CD4-positive, CD25-positive, alpha-beta regulatory T cell (primary cell): ENCODE results near the gene CIT. TPM values are rescaled to one million over a fixed set of nuclear protein-coding genes. Genes with fewer than 3 reads are reported as not detected.

ENCODE experiments used
- ATAC-seq, 2 donors: fragments of 150-1000 bp; cut with Tn5 transposase; one replicate each; pipeline ENCODE4 v1.10.0; 2021; ENCODE audit warnings: low read depth in 2 of 2, moderate number of reproducible peaks in 2 of 2, moderate library complexity in 1 of 2
- DNase-seq, 3 donors: peaks; one replicate each; pipeline versions ENCODE4 v3.0.0 to v3.0.0-alpha.2; 2012 to 2022; ENCODE audit warnings: mixed read lengths in 1 of 3
- H3K27ac ChIP-seq: one replicate; pipeline ENCODE4 v1.7.0; 2013; ENCODE audit warnings: mild to moderate bottlenecking, low read length; ENCODE audit not compliant: insufficient read depth, poor library complexity, severe bottlenecking
- H3K27me3 ChIP-seq: one replicate; pipeline ENCODE4 v1.7.0; 2013; ENCODE audit warnings: low read length; ENCODE audit not compliant: control insufficient read depth, insufficient read depth
- H3K36me3 ChIP-seq: one replicate; pipeline ENCODE4 v1.7.0; 2013; ENCODE audit warnings: mild to moderate bottlenecking, low read length, moderate library complexity; ENCODE audit not compliant: control insufficient read depth, insufficient read depth
- H3K4me1 ChIP-seq: 2 replicates; pipeline ENCODE4 v1.7.0; 2013; ENCODE audit warnings: mild to moderate bottlenecking, low read length; ENCODE audit not compliant: insufficient read depth, control insufficient read depth, poor library complexity, severe bottlenecking
- H3K4me3 ChIP-seq: one replicate; pipeline ENCODE4 v1.7.0; 2013; ENCODE audit warnings: low read depth, mild to moderate bottlenecking, low read length, moderate library complexity
- H3K9me3 ChIP-seq, 2 experiments: 1 replicate in 1 of 2; 2 replicates in 1 of 2; pipeline ENCODE4 v1.7.0; 2013; ENCODE audit warnings: low read length in 2 of 2, mild to moderate bottlenecking in 1 of 2, moderate library complexity in 1 of 2; ENCODE audit not compliant: control insufficient read depth in 2 of 2
- H3K27ac Mint-ChIP-seq, 3 donors: one replicate each; pipeline ENCODE4 v1.8.0; 2020 to 2022; ENCODE audit warnings: mild to moderate bottlenecking in 3 of 3, mixed read lengths in 3 of 3, moderate library complexity in 2 of 3
- H3K27me3 Mint-ChIP-seq: one replicate; pipeline ENCODE4 v1.8.0; 2022; ENCODE audit warnings: mild to moderate bottlenecking, mixed read lengths
- H3K36me3 Mint-ChIP-seq: one replicate; pipeline ENCODE4 v1.8.0; 2020; ENCODE audit warnings: mixed read lengths
- H3K4me1 Mint-ChIP-seq, 4 donors: one replicate each; pipeline ENCODE4 v1.8.0; 2020 to 2022; ENCODE audit warnings: mixed read lengths in 4 of 4, mild to moderate bottlenecking in 1 of 4
- H3K4me3 Mint-ChIP-seq, 4 donors: one replicate each; pipeline ENCODE4 v1.8.0; 2020 to 2022; ENCODE audit warnings: mild to moderate bottlenecking in 4 of 4, mixed read lengths in 4 of 4, moderate library complexity in 3 of 4
- H3K9me3 Mint-ChIP-seq, 7 donors: one replicate each; pipeline ENCODE4 v1.8.0; 2020 to 2022; ENCODE audit warnings: mixed read lengths in 7 of 7, mild to moderate bottlenecking in 3 of 7, moderate library complexity in 2 of 7
- polyA plus RNA-seq, 4 donors: library from polyadenylated mRNA; unstranded; fragments of 300-500 nt; fragmentation: Illumina TruSeq; gene quantifications; one replicate each; pipeline ENCODE4 v1.2.3, GENCODE V29; 2021
- total RNA-seq: library from RNA; stranded (reverse); gene quantifications from one replicate; pipeline ENCODE4 v1.2.3, GENCODE V29; 2022

CIT gene
- total and polyA plus RNA-seq, 5 donors from 2014 or later: 0.32 to 6.3 (median 1.0) TPM

GRCh38 chr12:119652665-119653064, 224.5 kb downstream of the CIT start:
- no peaks in the 10 kb centered on the region for H3K36me3 Mint-ChIP-seq
- Histone ChIP-seq H3K9me3 (peaks cover 11 to 14% of the 10 kb centered on the region in 2 experiments), H3K27me3 (no peaks in the 10 kb centered on the region), H3K4me1 (no peaks in the 10 kb centered on the region), H3K27ac (no peak overlapping the region), H3K4me3 (no peak overlapping the region), H3K36me3 (no peaks in the 10 kb centered on the region)
- DNase-seq (no peak), ATAC-seq (no peak)
- H3K4me1 Mint-ChIP-seq: no peaks in the 10 kb centered on the region
- no peak overlapping the region for H3K27ac Mint-ChIP-seq
- H3K4me3 Mint-ChIP-seq: no peak overlapping the region
- H3K9me3 Mint-ChIP-seq: peaks cover 0 to 17% (median 3%) of the 10 kb centered on the region in 7 donors
- H3K27me3 Mint-ChIP-seq: peaks cover 18% of the 10 kb centered on the region

- H3K4me1 ChIP-seq: no peaks in the 10 kb centered on the region
- DNase-seq: peak in 1 of 3 donors; percentile 11
- Mint-ChIP-seq H3K4me1 (no peaks in the 10 kb centered on the region), H3K9me3 (peaks cover 0 to 20% (median 2%) of the 10 kb centered on the region in 7 donors), H3K36me3 (no peaks in the 10 kb centered on the region), H3K27me3 (peaks cover 21% of the 10 kb centered on the region), H3K4me3 (no peak overlapping the region), H3K27ac (no peak overlapping the region)
- H3K27ac ChIP-seq: no peak overlapping the region
- no peak for ATAC-seq
- H3K4me3 ChIP-seq: no peak overlapping the region
- H3K9me3 ChIP-seq: peaks cover 11 to 14% of the 10 kb centered on the region in 2 experiments
- peaks cover 2% of the 10 kb centered on the region for H3K27me3 ChIP-seq
- no peaks in the 10 kb centered on the region for H3K36me3 ChIP-seq
Measured at GRCh38 chr12:119649202-119649808, 227.8 kb downstream of the CIT start.

- H3K27me3 Mint-ChIP-seq: peaks cover 31% of the 10 kb centered on the region
Measured at GRCh38 chr12:119645535-119646059, 231.5 kb downstream of the CIT start.

GRCh38 chr12:119644930-119645329, 232.2 kb downstream of the CIT start:
- H3K36me3 ChIP-seq: no peaks in the 10 kb centered on the region
- no peaks in the 10 kb centered on the region for H3K4me1 ChIP-seq
- no peak overlapping the region for H3K27ac ChIP-seq
- no peak overlapping the region for H3K27ac Mint-ChIP-seq
- no peaks in the 10 kb centered on the region for H3K4me1 Mint-ChIP-seq
- H3K36me3 Mint-ChIP-seq: no peaks in the 10 kb centered on the region
- H3K9me3 ChIP-seq: no peaks in the 10 kb centered on the region
- peaks cover 3% of the 10 kb centered on the region for H3K27me3 ChIP-seq
- H3K4me3 Mint-ChIP-seq: no peak overlapping the region
- peaks cover 33% of the 10 kb centered on the region for H3K27me3 Mint-ChIP-seq
- peaks cover 0 to 3% (median 0%) of the 10 kb centered on the region in 7 donors for H3K9me3 Mint-ChIP-seq
- DNase-seq (no peak), ATAC-seq (no peak)
- no peak overlapping the region for H3K4me3 ChIP-seq

More at GRCh38 chr12:119645535-119646059, 231.5 kb downstream of the CIT start:
- Mint-ChIP-seq H3K9me3 (peaks cover 0 to 3% (median 0%) of the 10 kb centered on the region in 7 donors), H3K36me3 (no peaks in the 10 kb centered on the region), H3K27ac (no peak overlapping the region), H3K4me3 (no peak overlapping the region), H3K4me1 (no peaks in the 10 kb centered on the region)
- Histone ChIP-seq H3K36me3 (no peaks in the 10 kb centered on the region), H3K4me1 (no peaks in the 10 kb centered on the region), H3K4me3 (no peak overlapping the region), H3K27me3 (peaks cover 3% of the 10 kb centered on the region), H3K27ac (no peak overlapping the region), H3K9me3 (no peaks in the 10 kb centered on the region)
- DNase-seq (no peak), ATAC-seq (no peak)

GRCh38 chr12:119642986-119643385, 234.1 kb downstream of the CIT start:
- H3K27ac ChIP-seq: no peak overlapping the region
- no peaks in the 10 kb centered on the region for H3K4me1 ChIP-seq
- Mint-ChIP-seq H3K9me3 (peaks cover 0 to 3% (median 0%) of the 10 kb centered on the region in 7 donors), H3K4me3 (no peak overlapping the region), H3K27me3 (peaks cover 31% of the 10 kb centered on the region), H3K4me1 (no peaks in the 10 kb centered on the region), H3K27ac (no peak overlapping the region), H3K36me3 (no peaks in the 10 kb centered on the region)
- peaks cover 3% of the 10 kb centered on the region for H3K27me3 ChIP-seq
- ATAC-seq (no peak), DNase-seq (no peak)
- no peaks in the 10 kb centered on the region for H3K9me3 ChIP-seq
- no peaks in the 10 kb centered on the region for H3K36me3 ChIP-seq
- no peak overlapping the region for H3K4me3 ChIP-seq

Other genes starting within 250 kb of the CIT start
- 23.5 TPM for gene PRKAB1, start 209.2 kb downstream of the CIT start, total RNA-seq
- 10 to 100 TPM; 40.9 to 66.2 (median 51.5) TPM for gene PRKAB1, start 209.2 kb downstream of the CIT start, polyA plus RNA-seq
- gene BICDL1, start 111.9 kb upstream of the CIT start, total RNA-seq: 134 TPM
- gene BICDL1, start 111.9 kb upstream of the CIT start, polyA plus RNA-seq: 1 to 10 TPM in 3 of 4 donors, under 1 TPM in 1; 0.93 to 1.9 (median 1.4) TPM
- 85.5 TPM for gene RAB35, start 239.4 kb upstream of the CIT start, total RNA-seq
- 10 to 100 TPM; 25.2 to 37.0 (median 27.1) TPM for gene RAB35, start 239.4 kb upstream of the CIT start, polyA plus RNA-seq